ENCODE results near the gene PRXL2C. TPM values are rescaled to one million over a fixed set of nuclear protein-coding genes. Genes with fewer than 3 reads are reported as not detected.

The PRXL2C gene
- total RNA-seq, 1 donor from 2014 or later, result 4.6 TPM

DNA sequence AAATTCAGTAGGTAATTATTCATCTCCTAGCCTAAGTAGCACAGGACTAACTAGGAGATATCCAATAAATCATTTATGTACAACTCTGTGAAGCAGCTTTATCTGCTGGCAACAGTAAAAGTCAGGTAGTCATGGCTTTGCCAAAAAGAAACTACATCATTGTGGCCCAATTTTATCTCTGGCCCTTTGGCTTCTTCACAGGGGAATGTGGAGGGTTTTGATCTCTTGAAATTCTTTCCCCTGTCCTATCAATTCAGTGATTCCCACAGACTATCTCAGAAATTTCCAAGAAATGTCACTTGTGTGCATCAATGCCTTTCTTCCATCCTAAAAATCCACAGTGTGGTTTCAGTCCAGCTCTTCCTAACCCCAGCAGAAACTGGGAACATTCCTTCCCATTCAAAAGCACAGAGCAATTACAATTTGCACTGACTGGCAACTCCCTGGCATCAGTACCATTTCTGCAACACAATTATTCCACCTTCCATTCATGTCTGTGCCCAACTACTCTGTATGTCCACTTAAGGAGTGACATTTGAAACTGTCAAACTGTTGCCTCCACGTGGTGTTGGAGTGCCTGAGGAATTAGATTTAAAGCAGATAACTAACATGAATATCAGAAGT lies 42.0 kb downstream of the PRXL2C start:
- H3K27me3 Mint-ChIP-seq (ENCODE audit: low read depth), result no peaks in the 10 kb centered on the region
- no peaks in the 10 kb centered on the region for H3K9me3 Mint-ChIP-seq
- H3K36me3 Mint-ChIP-seq, result no peaks in the 10 kb centered on the region
- no peak for TF ChIP-seq CTCF (IDR thresholded peaks at IDR 0.05; ENCODE audit: unreplicated experiment)
- DNase-seq (ENCODE audit: low spot score in 2 of 2, unreplicated experiment in 2 of 2), result no peak
- H3K4me3 Mint-ChIP-seq, result no peak overlapping the region
- H3K27ac Mint-ChIP-seq, result no peak overlapping the region
- peaks cover 36% of the 10 kb centered on the region for H3K4me1 Mint-ChIP-seq

DNA sequence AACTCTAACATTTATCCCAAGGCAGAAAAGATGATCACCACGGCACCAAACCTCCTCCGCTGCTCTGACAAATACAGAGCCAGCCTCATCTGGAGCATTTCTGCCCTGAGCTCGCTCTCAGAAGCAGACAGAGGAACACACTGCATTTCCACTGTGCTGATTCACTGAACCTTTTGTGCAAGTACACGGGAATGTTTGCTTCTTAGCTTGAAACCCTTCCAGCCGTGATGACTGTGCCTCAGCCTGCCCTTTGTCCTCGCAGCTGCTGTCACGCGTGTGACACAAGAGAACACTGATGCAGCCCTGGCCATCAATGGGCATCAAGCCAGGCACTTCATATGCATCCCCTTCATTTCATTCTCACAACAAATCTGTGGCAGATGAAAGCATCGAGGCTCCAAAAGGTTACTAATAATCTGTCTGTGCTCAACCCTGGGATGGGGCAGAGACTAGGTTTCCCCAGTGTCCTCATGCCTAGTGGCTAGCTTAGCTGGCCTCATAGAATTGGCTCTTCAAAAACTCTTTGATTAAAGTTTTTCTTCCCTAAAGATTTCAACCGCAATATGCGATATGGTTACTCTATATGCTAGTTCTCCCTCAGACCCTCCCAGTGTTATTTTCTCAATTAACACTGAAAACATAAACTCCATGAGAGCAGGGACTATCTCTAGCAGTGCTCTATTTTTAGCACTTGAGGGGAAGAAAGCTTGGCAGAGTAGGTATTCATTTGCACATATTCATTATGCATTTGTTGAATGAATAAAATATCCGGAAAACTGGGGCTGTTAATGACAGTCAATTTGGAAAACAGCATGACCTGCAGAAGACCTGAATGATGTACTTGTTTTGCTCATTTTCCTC lies 42.8 kb downstream of the PRXL2C start:
- H3K4me3 Mint-ChIP-seq, result no peak overlapping the region
- no peak overlapping the region for H3K27ac Mint-ChIP-seq
- H3K4me1 Mint-ChIP-seq, result peaks cover 31% of the 10 kb centered on the region
- H3K27me3 Mint-ChIP-seq (ENCODE audit: low read depth), result no peaks in the 10 kb centered on the region
- DNase-seq (ENCODE audit: low spot score in 2 of 2, unreplicated experiment in 2 of 2), result no peak
- no peaks in the 10 kb centered on the region for H3K9me3 Mint-ChIP-seq
- no peaks in the 10 kb centered on the region for H3K36me3 Mint-ChIP-seq
- no peak for TF ChIP-seq CTCF (IDR thresholded peaks at IDR 0.05; ENCODE audit: unreplicated experiment)

DNA sequence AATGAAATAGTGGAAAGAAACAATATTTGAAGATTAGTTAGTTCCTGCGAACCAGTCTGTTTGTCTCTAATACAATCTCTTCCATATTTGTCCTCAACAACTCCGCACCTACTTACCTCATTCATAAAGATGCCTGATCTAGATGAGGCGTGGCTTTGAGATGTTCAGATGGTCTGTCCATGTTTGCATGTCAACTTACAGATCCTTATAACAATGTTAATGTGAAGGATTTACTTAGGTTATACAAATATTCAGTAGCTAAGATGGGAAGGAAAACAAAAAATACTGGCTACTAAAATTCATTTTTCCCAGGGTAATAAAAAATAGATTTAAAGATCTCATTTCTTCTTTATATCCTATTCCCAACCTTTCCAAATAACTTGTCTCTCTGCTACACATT lies 43.8 kb downstream of the PRXL2C start:
- Mint-ChIP-seq H3K4me3 (no peak overlapping the region), H3K27ac (no peak overlapping the region), H3K4me1 (peaks cover 25% of the 10 kb centered on the region), H3K36me3 (no peaks in the 10 kb centered on the region), H3K27me3 (ENCODE audit: low read depth) (no peaks in the 10 kb centered on the region), H3K9me3 (no peaks in the 10 kb centered on the region)
- no peak for DNase-seq (ENCODE audit: low spot score in 2 of 2, unreplicated experiment in 2 of 2)
- TF ChIP-seq CTCF (IDR thresholded peaks at IDR 0.05; ENCODE audit: unreplicated experiment), result no peak

DNA sequence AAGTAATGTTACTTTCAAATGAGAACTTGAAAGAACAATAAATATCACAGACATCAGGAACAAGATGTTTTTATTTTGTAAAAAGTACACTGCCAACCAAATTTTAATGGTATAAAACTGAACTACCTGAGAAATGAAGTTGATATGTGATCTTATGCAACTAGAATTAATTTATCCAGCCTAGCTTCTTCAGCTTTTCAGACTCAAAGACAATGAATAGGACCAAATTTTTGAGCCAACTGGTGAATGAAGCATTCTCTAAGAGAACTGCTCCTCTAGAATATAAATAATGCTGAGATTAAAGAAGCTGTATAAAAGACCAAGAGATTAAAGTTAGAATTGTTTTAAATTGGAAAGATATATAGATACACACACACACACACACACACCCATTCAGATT lies 45.4 kb downstream of the PRXL2C start:
- Mint-ChIP-seq H3K27ac (no peak overlapping the region), H3K4me1 (peaks cover 27% of the 10 kb centered on the region), H3K4me3 (no peak overlapping the region), H3K27me3 (ENCODE audit: low read depth) (no peaks in the 10 kb centered on the region), H3K36me3 (no peaks in the 10 kb centered on the region), H3K9me3 (no peaks in the 10 kb centered on the region)
- no peak for DNase-seq (ENCODE audit: low spot score in 2 of 2, unreplicated experiment in 2 of 2)
- TF ChIP-seq CTCF (IDR thresholded peaks at IDR 0.05; ENCODE audit: unreplicated experiment), result no peak

DNA sequence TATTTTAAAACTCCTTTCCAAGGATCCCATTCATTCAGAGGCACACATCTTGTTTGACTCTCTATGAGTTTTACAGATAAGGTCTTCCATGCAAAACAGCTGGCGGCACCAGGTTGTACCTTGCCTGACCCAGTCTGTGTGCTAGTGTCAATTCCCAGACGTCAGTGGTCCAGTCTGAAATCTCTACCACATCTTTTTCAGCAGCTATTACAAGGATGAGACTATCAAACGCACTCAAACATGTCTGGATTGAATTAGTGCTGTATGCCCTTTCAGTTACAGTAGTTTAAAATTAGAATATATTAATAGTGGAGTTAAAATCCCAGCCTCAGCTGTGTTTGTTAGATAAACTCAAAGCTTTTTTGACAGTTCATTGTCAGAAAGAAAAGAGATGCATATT lies 47.1 kb downstream of the PRXL2C start:
- Mint-ChIP-seq H3K9me3 (no peaks in the 10 kb centered on the region), H3K27me3 (ENCODE audit: low read depth) (no peaks in the 10 kb centered on the region), H3K36me3 (no peaks in the 10 kb centered on the region), H3K4me1 (peaks cover 29% of the 10 kb centered on the region), H3K4me3 (no peak overlapping the region), H3K27ac (no peak overlapping the region)
- no peak for DNase-seq (ENCODE audit: low spot score in 2 of 2, unreplicated experiment in 2 of 2)
- TF ChIP-seq CTCF (IDR thresholded peaks at IDR 0.05; ENCODE audit: unreplicated experiment), result no peak
